MG63 (cell line): ENCODE data around the gene NDUFS8. TPM values are rescaled to one million over a fixed set of nuclear protein-coding genes. Genes with fewer than 3 reads are reported as not detected.
A peak's percentile ranks its signal among the peaks of the same experiment; 100 is the strongest.

ENCODE experiments used
- DNase-seq: peaks from one replicate; pipeline ENCODE4 v3.0.0-alpha.2; 2020
- H3K27me3 ChIP-seq: fragments of 250-450 bp; sonication (Bioruptor Pico); 2 replicates; pipeline ENCODE4 v1.5.1; 2020; ENCODE audit warnings: mild to moderate bottlenecking, moderate library complexity
- H3K36me3 ChIP-seq: fragments of 250-450 bp; sonication (Bioruptor Pico); 2 replicates; pipeline ENCODE4 v1.5.1; 2020; ENCODE audit warnings: mild to moderate bottlenecking, moderate library complexity
- H3K4me3 ChIP-seq: fragments of 250-450 bp; sonication (Bioruptor Pico); 2 replicates; pipeline ENCODE4 v1.5.1; 2020; ENCODE audit warnings: mild to moderate bottlenecking, moderate library complexity
- H3K9me3 ChIP-seq: fragments of 250-450 bp; sonication (Bioruptor Pico); 2 replicates; pipeline ENCODE4 v1.5.1; 2020; ENCODE audit warnings: mild to moderate bottlenecking, moderate library complexity
- total RNA-seq: library from RNA; depleted of rRNA; stranded (reverse); fragments of >200 nt; shearing (Covaris generic); gene quantifications from 2 replicates; pipeline ENCODE4 v1.2.3, GENCODE V29; 2014; ENCODE audit warnings: low replicate concordance

Gene NDUFS8
- total RNA-seq, 1 experiment from 2014 or later = 256 TPM

- no peak overlapping the region for H3K4me3 ChIP-seq
- no peak for DNase-seq
- H3K27me3 ChIP-seq = no peaks in the 10 kb centered on the region
- peaks cover 20% of the 10 kb centered on the region for H3K36me3 ChIP-seq
- H3K9me3 ChIP-seq = peaks cover 7% of the 10 kb centered on the region; the same call in 1 of the 2 replicates
These were observed 6.0 kb upstream of the NDUFS8 start for GRCh38 chr11:68024508-68024907.

- peaks cover 22% of the 10 kb centered on the region for H3K36me3 ChIP-seq
- H3K27me3 ChIP-seq = no peaks in the 10 kb centered on the region
- DNase-seq = no peak
- H3K4me3 ChIP-seq = no peak overlapping the region
- peaks cover 9% of the 10 kb centered on the region; the same call in 1 of the 2 replicates for H3K9me3 ChIP-seq
These were observed 5.4 kb upstream of the NDUFS8 start for GRCh38 chr11:68025047-68025446.

GRCh38 chr11:68026391-68027105, 3.9 kb upstream of the NDUFS8 start:
- no peak overlapping the region for H3K4me3 ChIP-seq
- peaks cover 22% of the 10 kb centered on the region for H3K36me3 ChIP-seq
- no peaks in the 10 kb centered on the region for H3K27me3 ChIP-seq
- peaks cover 9% of the 10 kb centered on the region; the same call in 1 of the 2 replicates for H3K9me3 ChIP-seq
- DNase-seq = no peak

- Histone ChIP-seq H3K4me3 (no peak overlapping the region), H3K36me3 (peaks cover 32% of the 10 kb centered on the region), H3K27me3 (no peaks in the 10 kb centered on the region), H3K9me3 (peaks cover 9% of the 10 kb centered on the region; the same call in 1 of the 2 replicates)
- DNase-seq = no peak
These were observed 2.8 kb upstream of the NDUFS8 start for GRCh38 chr11:68027667-68028066.

- H3K36me3 ChIP-seq = peaks cover 45% of the 10 kb centered on the region
- H3K4me3 ChIP-seq = no peak overlapping the region
- DNase-seq = peak; percentile 49
- no peaks in the 10 kb centered on the region for H3K27me3 ChIP-seq
- peaks cover 9% of the 10 kb centered on the region; the same call in 1 of the 2 replicates for H3K9me3 ChIP-seq
These were observed 1.5 kb upstream of the NDUFS8 start for GRCh38 chr11:68028802-68029545.

- Histone ChIP-seq H3K9me3 (peaks cover 9% of the 10 kb centered on the region; the same call in 1 of the 2 replicates), H3K4me3 (peak overlapping the region; percentile 94), H3K27me3 (no peaks in the 10 kb centered on the region), H3K36me3 (peaks cover 50% of the 10 kb centered on the region)
- no peak for DNase-seq
These were observed 623 bp downstream of the NDUFS8 start for GRCh38 chr11:68031144-68031464.

- no peak for DNase-seq
- peaks cover 9% of the 10 kb centered on the region; the same call in 1 of the 2 replicates for H3K9me3 ChIP-seq
- no peaks in the 10 kb centered on the region for H3K27me3 ChIP-seq
- H3K36me3 ChIP-seq = peaks cover 50% of the 10 kb centered on the region
- peak overlapping the region; percentile 94 for H3K4me3 ChIP-seq
These were observed 1.5 kb downstream of the NDUFS8 start for GRCh38 chr11:68032003-68032402.

- H3K4me3 ChIP-seq = no peak overlapping the region
- H3K9me3 ChIP-seq = peaks cover 9% of the 10 kb centered on the region; the same call in 1 of the 2 replicates
- H3K36me3 ChIP-seq = peaks cover 41% of the 10 kb centered on the region
- DNase-seq = no peak
- H3K27me3 ChIP-seq = no peaks in the 10 kb centered on the region
These were observed 2.7 kb downstream of the NDUFS8 start for GRCh38 chr11:68032997-68033707.

GRCh38 chr11:68033708-68034045, 3.2 kb downstream of the NDUFS8 start:
- peaks cover 9% of the 10 kb centered on the region; the same call in 1 of the 2 replicates for H3K9me3 ChIP-seq
- no peak for DNase-seq

GRCh38 chr11:68035266-68035876, 4.9 kb downstream of the NDUFS8 start:
- Histone ChIP-seq H3K9me3 (no peaks in the 10 kb centered on the region), H3K4me3 (no peak overlapping the region), H3K36me3 (peaks cover 28% of the 10 kb centered on the region), H3K27me3 (no peaks in the 10 kb centered on the region)
- no peak for DNase-seq

More at GRCh38 chr11:68033708-68034045, 3.2 kb downstream of the NDUFS8 start:
- Histone ChIP-seq H3K27me3 (no peaks in the 10 kb centered on the region), H3K36me3 (peaks cover 38% of the 10 kb centered on the region), H3K4me3 (no peak overlapping the region)

GRCh38 chr11:68036141-68036716, 5.7 kb downstream of the NDUFS8 start:
- DNase-seq = no peak
- Histone ChIP-seq H3K36me3 (peaks cover 28% of the 10 kb centered on the region), H3K4me3 (no peak overlapping the region), H3K27me3 (no peaks in the 10 kb centered on the region), H3K9me3 (no peaks in the 10 kb centered on the region)

- Histone ChIP-seq H3K4me3 (no peak overlapping the region), H3K27me3 (no peaks in the 10 kb centered on the region)
These were observed 6.3 kb downstream of the NDUFS8 start for GRCh38 chr11:68036717-68037239.

GRCh38 chr11:68037411-68038225, 7.1 kb downstream of the NDUFS8 start:
- no peak for DNase-seq
- peaks cover 19% of the 10 kb centered on the region for H3K36me3 ChIP-seq
- no peaks in the 10 kb centered on the region for H3K9me3 ChIP-seq
- H3K4me3 ChIP-seq = no peak overlapping the region
- H3K27me3 ChIP-seq = no peaks in the 10 kb centered on the region

More at GRCh38 chr11:68036717-68037239, 6.3 kb downstream of the NDUFS8 start:
- H3K9me3 ChIP-seq = no peaks in the 10 kb centered on the region
- DNase-seq = no peak
- peaks cover 27% of the 10 kb centered on the region for H3K36me3 ChIP-seq

GRCh38 chr11:68038226-68038717, 7.8 kb downstream of the NDUFS8 start:
- Histone ChIP-seq H3K4me3 (peak overlapping the region; percentile 57), H3K9me3 (no peaks in the 10 kb centered on the region), H3K27me3 (no peaks in the 10 kb centered on the region), H3K36me3 (peaks cover 12% of the 10 kb centered on the region)
- DNase-seq = no peak

- Histone ChIP-seq H3K9me3 (no peaks in the 10 kb centered on the region), H3K36me3 (peaks cover 6% of the 10 kb centered on the region), H3K4me3 (peak within 1 kb of the TSS; percentile 57), H3K27me3 (no peaks in the 10 kb centered on the region)
- DNase-seq = peak; percentile 88
These were observed 8.4 kb downstream of the NDUFS8 start, which contains the start of gene TCIRG1 for GRCh38 chr11:68038718-68039525. Gene TCIRG1 (plus strand): TSS chr11:68039025. CDS start chr11:68041272, 2,247 bp downstream.
